ENCODE measurements around the gene SLC44A1. TPM values are rescaled to one million over a fixed set of nuclear protein-coding genes. Genes with fewer than 3 reads are reported as not detected.

SLC44A1 gene
- total and polyA plus RNA-seq, 2 of the 13 experiments (the other 11 are each of a cell fraction or from before 2014, with no cell fraction given), result 21.4 to 40.8 TPM

- ChIA-PET CTCF (ENCODE audit: low intra/inter-chr PET ratio, low total read pairs) (no interaction called here), POLR2A (interaction anchor here (0.8 to 1.6 kb wide), 2 partner anchors 16 to 30 kb away, joined by 3 to 5 read pairs; partner anchors contain the start of gene SLC44A1)
- Histone ChIP-seq H4K20me1 (ENCODE audit: insufficient read depth, low read length) (no peaks in the 10 kb centered on the region), H3K79me2 (ENCODE audit: insufficient read depth, low read length) (peaks cover 17% of the 10 kb centered on the region), H3K4me3 (replicated peaks in 1 of 3; ENCODE audit: insufficient read depth in 1 of 3, low read depth in 2 of 3, low read length in 3 of 3) (no peak overlapping the region), H2AFZ (ENCODE audit: low read length) (no peak overlapping the region), H3K36me3 (replicated peaks in 1 of 2; ENCODE audit: control insufficient read depth in 1 of 2, insufficient read depth in 2 of 2, low read length in 2 of 2) (no peaks in the 10 kb centered on the region; a peak in 1 of 5 replicates), H3K27me3 (ENCODE audit: control insufficient read depth in 1 of 2, insufficient read depth in 2 of 2, low read length in 2 of 2) (no peaks in the 10 kb centered on the region), H3K4me1 (ENCODE audit: insufficient read depth, low read length) (peaks cover 5% of the 10 kb centered on the region; the same call in 1 of the 2 replicates), H3K9ac (ENCODE audit: insufficient read depth, low read depth, low read length) (no peak overlapping the region), H3K27ac (ENCODE audit: extremely low read length, insufficient read depth, low read length) (no peak overlapping the region), H3K4me2 (ENCODE audit: low read depth, low read length) (no peak overlapping the region), H3K9me3 (ENCODE audit: low read length) (no peaks in the 10 kb centered on the region)
- 100% methylated on average over 1 of the region's 1 CpG for WGBS (ENCODE audit: low lambda C conversion rate)
- in situ Hi-C loops (cut with HindIII; ENCODE audit: extremely low pct_ligation_motif_present, low pct_unique_long_range_greater_than_20kb) (no loop called here), intact Hi-C loops (cut with micrococcal nuclease; ENCODE audit: unreplicated experiment) (no loop called here)
- no peak for ATAC-seq
- FAIRE-seq, result no peak
- no TSS peak for BruUV-seq (replicated peaks)
- no peak for DNase-seq (ENCODE audit: low spot score)
- TF ChIP-seq SOX6 (IDR thresholded peaks at IDR 0.05) (no peak), SOX6 (CRISPR knock-in tag; IDR thresholded peaks at IDR 0.05) (no peak), ERF (CRISPR knock-in tag; IDR thresholded peaks at IDR 0.05) (no peak), MXD4 (CRISPR knock-in tag; IDR thresholded peaks at IDR 0.05) (no peak), MAFG (CRISPR knock-in tag; IDR thresholded peaks at IDR 0.05) (no peak), NBN (conservative IDR thresholded peaks at IDR 0.05) (no peak), ZNF468 (CRISPR knock-in tag; IDR thresholded peaks at IDR 0.05) (no peak), ZNF790 (CRISPR knock-in tag; IDR thresholded peaks at IDR 0.05; ENCODE audit: borderline replicate concordance) (no peak), ZNF577 (CRISPR knock-in tag; IDR thresholded peaks at IDR 0.05; ENCODE audit: borderline replicate concordance, low read depth) (no peak), ARID5B (CRISPR knock-in tag; IDR thresholded peaks at IDR 0.05) (no peak), SMYD3 (CRISPR knock-in tag; IDR thresholded peaks at IDR 0.05) (no peak), ZFP82 (CRISPR knock-in tag; IDR thresholded peaks at IDR 0.05; ENCODE audit: borderline replicate concordance) (no peak), MAX (IDR thresholded peaks at IDR 0.05) (no peak), FOXC1 (CRISPR knock-in tag; IDR thresholded peaks at IDR 0.05; ENCODE audit: borderline replicate concordance) (no peak), PLSCR1 (CRISPR knock-in tag; IDR thresholded peaks at IDR 0.05; ENCODE audit: borderline replicate concordance) (no peak)
- TF ChIP-seq, protein P1, sequence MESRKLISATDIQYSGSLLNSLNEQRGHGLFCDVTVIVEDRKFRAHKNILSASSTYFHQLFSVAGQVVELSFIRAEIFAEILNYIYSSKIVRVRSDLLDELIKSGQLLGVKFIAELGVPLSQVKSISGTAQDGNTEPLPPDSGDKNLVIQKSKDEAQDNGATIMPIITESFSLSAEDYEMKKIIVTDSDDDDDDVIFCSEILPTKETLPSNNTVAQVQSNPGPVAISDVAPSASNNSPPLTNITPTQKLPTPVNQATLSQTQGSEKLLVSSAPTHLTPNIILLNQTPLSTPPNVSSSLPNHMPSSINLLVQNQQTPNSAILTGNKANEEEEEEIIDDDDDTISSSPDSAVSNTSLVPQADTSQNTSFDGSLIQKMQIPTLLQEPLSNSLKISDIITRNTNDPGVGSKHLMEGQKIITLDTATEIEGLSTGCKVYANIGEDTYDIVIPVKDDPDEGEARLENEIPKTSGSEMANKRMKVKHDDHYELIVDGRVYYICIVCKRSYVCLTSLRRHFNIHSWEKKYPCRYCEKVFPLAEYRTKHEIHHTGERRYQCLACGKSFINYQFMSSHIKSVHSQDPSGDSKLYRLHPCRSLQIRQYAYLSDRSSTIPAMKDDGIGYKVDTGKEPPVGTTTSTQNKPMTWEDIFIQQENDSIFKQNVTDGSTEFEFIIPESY (CRISPR knock-in tag; IDR thresholded peaks at IDR 0.05), result no peak
Observed at GRCh38 chr9:105275111-105275510, 30.7 kb downstream of the SLC44A1 start.
